DOHH2 (cell line): ENCODE measurements around the gene RASSF7.

ENCODE experiments used
- EZH2phosphoT487 ChIP-seq: fragments of 200-600 bp; sonication (generic); IDR thresholded peaks from 2 replicates; pipeline ENCODE4 v1.6.1; 2017; ENCODE audit warnings: borderline replicate concordance, mild to moderate bottlenecking, antibody characterized with exemption, low read length, moderate library complexity, mixed read lengths
- TF ChIP-seq, protein P1 (sequence below): fragments of 200-600 bp; sonication (generic); IDR thresholded peaks from one replicate; pipeline ENCODE4 v1.5.1; 2014; ENCODE audit warnings: antibody characterized with exemption, mild to moderate bottlenecking, low read depth, low read length; ENCODE audit not compliant: poor library complexity, severe bottlenecking

DNA sequence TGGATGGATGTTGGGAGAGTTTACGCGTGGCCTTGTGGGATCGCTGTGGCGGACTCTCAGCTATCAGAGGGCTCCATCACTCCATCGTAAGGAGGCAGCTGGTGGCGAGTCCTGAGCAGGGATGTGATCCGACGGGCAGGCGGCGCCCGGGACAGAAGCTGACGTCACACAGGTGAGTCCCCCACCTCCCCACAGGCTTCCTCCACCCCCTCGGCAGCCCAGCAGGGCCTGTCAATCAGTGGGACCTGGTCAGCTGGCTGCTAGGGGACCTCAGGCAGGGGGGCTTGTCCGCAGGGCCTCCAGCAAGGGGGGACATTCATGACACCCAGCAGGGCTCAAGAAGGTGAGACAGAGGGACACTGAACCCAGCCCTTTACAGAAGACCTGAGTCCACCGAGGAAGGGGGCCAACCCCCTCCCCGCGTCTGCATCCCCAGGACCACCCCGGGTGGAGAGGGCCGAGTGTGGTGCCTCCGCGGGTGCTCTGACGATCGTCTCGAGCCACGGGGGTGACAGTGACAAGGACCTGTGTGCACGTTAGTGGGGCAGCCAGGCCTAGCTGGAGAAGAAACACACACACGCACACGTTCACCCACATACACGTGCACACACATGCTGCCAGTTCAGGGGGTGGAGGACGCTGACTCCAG is 32.5 kb upstream of the RASSF7 start:
- TF ChIP-seq, protein P1, sequence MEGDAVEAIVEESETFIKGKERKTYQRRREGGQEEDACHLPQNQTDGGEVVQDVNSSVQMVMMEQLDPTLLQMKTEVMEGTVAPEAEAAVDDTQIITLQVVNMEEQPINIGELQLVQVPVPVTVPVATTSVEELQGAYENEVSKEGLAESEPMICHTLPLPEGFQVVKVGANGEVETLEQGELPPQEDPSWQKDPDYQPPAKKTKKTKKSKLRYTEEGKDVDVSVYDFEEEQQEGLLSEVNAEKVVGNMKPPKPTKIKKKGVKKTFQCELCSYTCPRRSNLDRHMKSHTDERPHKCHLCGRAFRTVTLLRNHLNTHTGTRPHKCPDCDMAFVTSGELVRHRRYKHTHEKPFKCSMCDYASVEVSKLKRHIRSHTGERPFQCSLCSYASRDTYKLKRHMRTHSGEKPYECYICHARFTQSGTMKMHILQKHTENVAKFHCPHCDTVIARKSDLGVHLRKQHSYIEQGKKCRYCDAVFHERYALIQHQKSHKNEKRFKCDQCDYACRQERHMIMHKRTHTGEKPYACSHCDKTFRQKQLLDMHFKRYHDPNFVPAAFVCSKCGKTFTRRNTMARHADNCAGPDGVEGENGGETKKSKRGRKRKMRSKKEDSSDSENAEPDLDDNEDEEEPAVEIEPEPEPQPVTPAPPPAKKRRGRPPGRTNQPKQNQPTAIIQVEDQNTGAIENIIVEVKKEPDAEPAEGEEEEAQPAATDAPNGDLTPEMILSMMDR, result no peak
- TF ChIP-seq EZH2phosphoT487, result no peak
